ENCODE results near the gene PPP6R3. TPM values are rescaled to one million over a fixed set of nuclear protein-coding genes. Genes with fewer than 3 reads are reported as not detected.

PPP6R3 gene
- total RNA-seq, 4 donors from 2014 or later: 104 to 169 (median 118) TPM

DNA sequence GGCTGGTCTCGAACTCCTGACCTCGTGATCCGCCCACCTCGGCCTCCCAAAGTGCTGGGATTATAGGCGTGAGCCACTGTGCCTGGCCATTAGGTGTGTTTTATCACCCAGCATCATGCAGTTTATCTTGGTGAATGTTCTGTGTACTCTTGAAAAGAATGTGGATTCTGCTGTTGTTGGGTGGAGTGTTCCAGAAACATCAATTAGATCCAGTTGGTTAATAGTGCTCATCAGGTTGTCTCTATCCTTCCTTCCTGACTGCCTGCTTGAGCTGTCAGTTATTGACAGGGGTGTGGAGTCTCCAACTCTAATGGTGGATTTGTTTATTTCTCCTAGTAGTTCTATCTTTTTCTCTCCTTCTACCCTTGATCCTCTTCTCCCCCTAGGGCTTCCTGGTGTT is 30.2 kb upstream of the PPP6R3 start:
- TF ChIP-seq, protein P1, sequence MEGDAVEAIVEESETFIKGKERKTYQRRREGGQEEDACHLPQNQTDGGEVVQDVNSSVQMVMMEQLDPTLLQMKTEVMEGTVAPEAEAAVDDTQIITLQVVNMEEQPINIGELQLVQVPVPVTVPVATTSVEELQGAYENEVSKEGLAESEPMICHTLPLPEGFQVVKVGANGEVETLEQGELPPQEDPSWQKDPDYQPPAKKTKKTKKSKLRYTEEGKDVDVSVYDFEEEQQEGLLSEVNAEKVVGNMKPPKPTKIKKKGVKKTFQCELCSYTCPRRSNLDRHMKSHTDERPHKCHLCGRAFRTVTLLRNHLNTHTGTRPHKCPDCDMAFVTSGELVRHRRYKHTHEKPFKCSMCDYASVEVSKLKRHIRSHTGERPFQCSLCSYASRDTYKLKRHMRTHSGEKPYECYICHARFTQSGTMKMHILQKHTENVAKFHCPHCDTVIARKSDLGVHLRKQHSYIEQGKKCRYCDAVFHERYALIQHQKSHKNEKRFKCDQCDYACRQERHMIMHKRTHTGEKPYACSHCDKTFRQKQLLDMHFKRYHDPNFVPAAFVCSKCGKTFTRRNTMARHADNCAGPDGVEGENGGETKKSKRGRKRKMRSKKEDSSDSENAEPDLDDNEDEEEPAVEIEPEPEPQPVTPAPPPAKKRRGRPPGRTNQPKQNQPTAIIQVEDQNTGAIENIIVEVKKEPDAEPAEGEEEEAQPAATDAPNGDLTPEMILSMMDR (IDR thresholded peaks at IDR 0.05; ENCODE audit: low read depth): no peak

DNA sequence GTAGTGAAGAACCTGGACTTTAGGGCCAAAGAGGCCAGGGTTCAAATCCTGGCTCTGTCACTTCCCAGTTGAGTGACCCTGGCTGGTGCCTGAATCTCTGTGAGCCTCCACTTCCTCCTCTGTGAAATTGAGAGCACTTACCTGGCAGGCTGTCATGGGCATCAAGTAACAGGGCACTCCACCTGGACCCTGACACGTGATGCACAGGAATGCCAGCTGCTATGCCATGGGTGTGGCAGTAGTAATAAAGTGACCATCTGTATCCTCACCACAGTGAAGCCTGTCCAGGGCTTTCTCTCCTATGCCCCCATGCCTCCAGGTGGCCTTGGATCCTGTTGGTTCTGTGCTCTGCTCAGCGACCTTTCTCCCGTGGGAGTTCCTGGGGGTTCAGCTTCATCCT is 29.8 kb upstream of the PPP6R3 start:
- TF ChIP-seq, protein P1 (IDR thresholded peaks at IDR 0.05; ENCODE audit: low read depth): no peak

DNA sequence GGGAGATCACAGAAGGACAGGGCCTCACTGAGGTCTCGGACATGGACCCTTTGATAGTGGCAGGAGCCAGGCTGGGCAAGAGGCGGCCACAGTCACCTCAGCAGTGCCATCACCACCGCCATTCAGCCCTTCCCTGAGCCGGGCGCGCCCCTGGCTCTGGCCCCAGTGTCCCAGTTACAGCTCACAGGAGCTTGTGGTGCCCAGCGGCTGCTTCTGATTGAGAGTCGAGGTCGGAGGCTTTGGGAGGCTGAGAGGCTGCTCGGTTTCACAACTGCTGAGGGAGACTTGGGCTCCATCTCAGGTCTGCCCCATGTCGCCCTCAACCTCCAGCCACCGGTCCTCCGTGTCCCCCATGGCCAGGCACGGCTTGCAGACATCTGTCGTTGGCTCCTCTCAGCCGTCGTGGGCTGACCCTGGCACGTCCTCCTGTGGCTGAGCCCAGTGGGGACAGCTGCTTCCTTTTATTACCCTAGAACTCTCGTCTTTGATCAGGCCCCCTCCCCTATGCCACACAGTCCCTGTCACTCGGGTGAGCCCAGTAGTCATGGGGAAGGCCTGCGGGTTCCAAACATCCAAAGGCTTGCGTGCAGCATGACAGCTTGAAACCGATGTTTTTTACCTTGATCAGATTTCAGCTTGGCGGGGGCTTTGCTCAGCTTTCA is 28.4 kb upstream of the PPP6R3 start:
- TF ChIP-seq, protein P1 (IDR thresholded peaks at IDR 0.05; ENCODE audit: low read depth): no peak

- TF ChIP-seq, protein P1 (IDR thresholded peaks at IDR 0.05; ENCODE audit: low read depth): no peak
Measured at GRCh38 chr11:68432874-68433273, 27.7 kb upstream of the PPP6R3 start.

DNA sequence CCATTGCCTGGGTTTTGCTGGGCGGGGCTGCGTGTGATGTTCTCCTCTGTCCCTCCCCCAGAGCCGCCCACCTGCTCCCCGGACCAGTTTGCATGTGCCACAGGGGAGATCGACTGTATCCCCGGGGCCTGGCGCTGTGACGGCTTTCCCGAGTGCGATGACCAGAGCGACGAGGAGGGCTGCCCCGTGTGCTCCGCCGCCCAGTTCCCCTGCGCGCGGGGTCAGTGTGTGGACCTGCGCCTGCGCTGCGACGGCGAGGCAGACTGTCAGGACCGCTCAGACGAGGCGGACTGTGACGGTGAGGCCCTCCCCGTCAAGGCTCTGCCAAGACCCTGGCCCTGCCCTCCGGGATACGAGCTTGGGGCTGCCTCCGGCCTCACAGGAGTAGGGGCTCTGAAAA is 27.0 kb upstream of the PPP6R3 start:
- TF ChIP-seq, protein P1 (IDR thresholded peaks at IDR 0.05; ENCODE audit: low read depth): no peak

DNA sequence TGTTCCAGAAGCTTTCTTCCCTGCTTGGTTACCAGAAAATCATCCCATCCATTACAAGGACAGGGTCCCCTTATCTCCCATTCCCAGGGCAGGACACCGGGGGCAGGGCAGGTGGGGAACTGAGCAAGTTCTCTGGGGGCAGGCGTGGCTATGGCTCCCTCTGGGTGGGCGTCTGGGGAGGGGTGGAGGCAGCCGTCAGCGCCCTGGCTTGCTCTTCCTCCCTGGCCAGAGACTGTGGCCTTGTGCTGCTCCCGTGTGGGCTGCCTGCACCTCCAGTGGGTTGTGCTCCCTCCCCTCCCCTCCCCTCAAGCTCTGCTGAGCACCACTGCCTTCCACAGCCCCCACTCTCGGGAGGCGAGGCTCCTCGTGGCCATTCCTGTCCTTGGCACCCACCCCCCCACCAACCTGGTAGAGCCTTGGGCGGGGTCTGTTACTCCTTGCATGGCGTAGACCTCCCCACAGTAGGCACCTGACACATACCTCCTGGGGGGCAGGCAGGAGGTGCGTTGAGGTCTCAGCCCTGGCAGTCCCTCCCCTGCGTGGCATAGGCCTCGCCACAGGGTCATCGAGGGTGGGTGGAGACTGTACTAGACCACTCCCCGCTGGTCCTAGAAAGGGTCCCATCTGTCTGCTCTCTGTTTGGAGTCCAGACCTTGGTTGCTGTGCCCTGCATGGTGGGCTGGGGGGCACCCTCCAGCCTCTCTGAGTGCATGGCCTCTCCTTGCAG is 24.2 kb upstream of the PPP6R3 start:
- TF ChIP-seq, protein P1 (IDR thresholded peaks at IDR 0.05; ENCODE audit: low read depth): no peak
